Keratinocyte (primary cell): ENCODE data around the gene RSKR. TPM values are rescaled to one million over a fixed set of nuclear protein-coding genes. Genes with fewer than 3 reads are reported as not detected.
"Not testable (repeated sequence)": the region's sequence is repeated elsewhere in the genome, so short reads cannot be mapped to it uniquely, and the experiment has no call there.

Experiments
- DNase-seq: peaks from one replicate; pipeline ENCODE4 v3.0.0-alpha.2; 2011; ENCODE audit warnings: low read depth, missing footprints, low spot score
- FAIRE-seq: peaks from 2 replicates; lab custom pipeline; 2011; peaks lifted over from hg19 to GRCh38; lab: Jason Lieb, UNC
- H2AFZ ChIP-seq: 2 replicates; pipeline ENCODE4 v1.6.0; 2012; ENCODE audit warnings: low read length, control low read depth, inconsistent platforms; ENCODE audit not compliant: control insufficient read depth
- H3K27ac ChIP-seq: 2 replicates; pipeline ENCODE4 v1.5.1; 2011; ENCODE audit warnings: low read length; ENCODE audit not compliant: control insufficient read depth, insufficient read depth
- H3K27me3 ChIP-seq: 3 replicates; pipeline ENCODE4 v1.6.0; 2011; ENCODE audit warnings: low read length; ENCODE audit not compliant: control insufficient read depth, insufficient read depth; ENCODE audit errors: extremely low read depth
- H3K36me3 ChIP-seq, 2 experiments: 2 replicates in 1 of 2; 3 replicates in 1 of 2; pipeline ENCODE4 v1.5.1; 2011; ENCODE audit warnings: low read length in 2 of 2, mild to moderate bottlenecking in 1 of 2; ENCODE audit not compliant: control insufficient read depth in 2 of 2, insufficient read depth in 2 of 2; ENCODE audit errors: extremely low read depth in 1 of 2
- H3K4me1 ChIP-seq: 3 replicates; pipeline ENCODE4 v1.5.1; 2011; ENCODE audit warnings: low read length; ENCODE audit not compliant: control insufficient read depth, insufficient read depth; ENCODE audit errors: extremely low read depth
- H3K4me2 ChIP-seq: 3 replicates; pipeline ENCODE4 v1.6.0; 2011; ENCODE audit warnings: low read depth, low read length; ENCODE audit not compliant: control insufficient read depth, insufficient read depth; ENCODE audit errors: extremely low read depth
- H3K4me3 ChIP-seq, 3 experiments: fragments of 200-600 bp in 1 of 3; sonication (generic) in 1 of 3; 2 replicates in 2 of 3; 3 replicates in 1 of 3; pipeline ENCODE4 v1.5.1; 2011 to 2016; ENCODE audit warnings: low read length in 3 of 3, mild to moderate bottlenecking in 3 of 3, control low read depth in 2 of 3, inconsistent platforms in 1 of 3, low read depth in 1 of 3, mixed read lengths in 1 of 3, mixed run types in 1 of 3, moderate library complexity in 1 of 3; ENCODE audit not compliant: control insufficient read depth in 2 of 3, insufficient read depth in 2 of 3; ENCODE audit errors: extremely low read depth in 1 of 3
- H3K79me2 ChIP-seq: 2 replicates; pipeline ENCODE4 v1.6.0; 2012; ENCODE audit warnings: low read length; ENCODE audit not compliant: control insufficient read depth, insufficient read depth
- H3K9ac ChIP-seq: 3 replicates; pipeline ENCODE4 v1.6.0; 2011; ENCODE audit warnings: low read length; ENCODE audit not compliant: control insufficient read depth, insufficient read depth; ENCODE audit errors: extremely low read depth
- H3K9me1 ChIP-seq: 3 replicates; pipeline ENCODE4 v1.6.0; 2011; ENCODE audit warnings: low read length; ENCODE audit not compliant: control insufficient read depth, insufficient read depth; ENCODE audit errors: extremely low read depth
- H3K9me3 ChIP-seq: 2 replicates; pipeline ENCODE4 v1.5.1; 2012; ENCODE audit warnings: low read depth, low read length; ENCODE audit not compliant: control insufficient read depth
- H4K20me1 ChIP-seq: 3 replicates; pipeline ENCODE4 v1.6.0; 2011; ENCODE audit warnings: low read length; ENCODE audit not compliant: control insufficient read depth, insufficient read depth; ENCODE audit errors: extremely low read depth
- CTCF ChIP-seq, 3 experiments: IDR thresholded peaks in 1 of 3; conservative IDR thresholded peaks in 1 of 3; optimal IDR thresholded peaks in 1 of 3; 2 replicates in 2 of 3; 3 replicates in 1 of 3; pipeline versions ENCODE3 to v1.5.1; 2011; ENCODE audit warnings: low read length in 3 of 3, mild to moderate bottlenecking in 3 of 3, moderate library complexity in 2 of 3, control low read depth in 1 of 3, inconsistent platforms in 1 of 3; ENCODE audit not compliant: insufficient read depth in 2 of 3; ENCODE audit errors: extremely low read depth in 1 of 3
- EZH2 ChIP-seq: IDR thresholded peaks from one replicate; pipeline ENCODE4 v1.6.1; 2012; ENCODE audit warnings: inconsistent platforms, mild to moderate bottlenecking, low read length, moderate library complexity
- dilution Hi-C: fragments of 300-500 bp; cut with MboI; formaldehyde crosslinking; loops from one replicate; pipeline ENCODE4 v1.7.0; 2020; ENCODE audit warnings: low sequenced_read_pairs; ENCODE audit not compliant: extremely low pct_ligation_motif_present
- polyA plus RNA-seq, 5 experiments: library from polyadenylated mRNA; depleted of rRNA in 3 of 5; stranded (reverse) in 3 of 5; stranded (forward) in 1 of 5; unstranded in 1 of 5; fragments of >200 nt; gene quantifications; 1 replicate in 1 of 5; 2 replicates in 3 of 5; 3 replicates in 1 of 5; pipeline versions ENCODE4 v1.2.1 to v1.2.3, GENCODE V29; 2011 to 2012; ENCODE audit warnings: missing spikeins in 2 of 5, low read depth in 1 of 5, low replicate concordance in 1 of 5

RSKR gene
- polyA plus RNA-seq, 1 donor (not counting 4 experiments of a cell fraction or from before 2014, with no cell fraction given), result 6.6 TPM

- TF ChIP-seq CTCF (optimal IDR thresholded peaks at IDR 0.05 in 1 of 3, IDR thresholded peaks at IDR 0.05 in 1 of 3, conservative IDR thresholded peaks at IDR 0.05 in 1 of 3; ENCODE audit: extremely low read depth in 1 of 3, insufficient read depth in 2 of 3, low read length in 3 of 3) (no peak), EZH2 (no peak)
- peak within 1 kb of the TSS; percentile 2 for H3K9ac ChIP-seq
- peak within 1 kb of the TSS; percentile 82 for H2AFZ ChIP-seq
- no peaks in the 10 kb centered on the region for H3K79me2 ChIP-seq
- H3K27me3 ChIP-seq, result no peaks in the 10 kb centered on the region
- H3K27ac ChIP-seq, result peak within 1 kb of the TSS; percentile 16
- H3K9me3 ChIP-seq, result no peaks in the 10 kb centered on the region
- peaks cover 12% of the 10 kb centered on the region for H3K4me1 ChIP-seq
- peak within 1 kb of the TSS in 2 of 3 experiments; percentile 18 to 47 for H3K4me3 ChIP-seq
- peaks cover 12 to 29% of the 10 kb centered on the region in 2 experiments for H3K36me3 ChIP-seq
- FAIRE-seq (peak; percentile 69), DNase-seq (peak; percentile 86)
- dilution Hi-C loops, result no loop called here
- H4K20me1 ChIP-seq, result no peaks in the 10 kb centered on the region
- H3K9me1 ChIP-seq, result no peaks in the 10 kb centered on the region
- peak within 1 kb of the TSS; percentile 78 for H3K4me2 ChIP-seq
Observed at GRCh38 chr17:28576758-28577465, 37.1 kb downstream of the RSKR start, which contains the start of gene ALDOC. Gene ALDOC (minus strand): TSS chr17:28576895. CDS start chr17:28575532, 1,363 bp downstream.

- DNase-seq, H3K9me1 ChIP-seq, H3K79me2 ChIP-seq, H3K27ac ChIP-seq, H3K9me3 ChIP-seq, dilution Hi-C loops, H3K4me3 ChIP-seq, H3K27me3 ChIP-seq, H2AFZ ChIP-seq, H4K20me1 ChIP-seq, FAIRE-seq, H3K9ac ChIP-seq: not testable (repeated sequence)
- peaks cover 12 to 28% of the 10 kb centered on the region in 2 experiments for H3K36me3 ChIP-seq
- peaks cover 15% of the 10 kb centered on the region for H3K4me1 ChIP-seq
- H3K4me2 ChIP-seq, result peak overlapping the region; percentile 25
Observed at GRCh38 chr17:28576016-28576415, 38.0 kb downstream of the RSKR start.
